Measurements from ENCODE around the gene MAP3K10.

MAP3K10 gene

DNA sequence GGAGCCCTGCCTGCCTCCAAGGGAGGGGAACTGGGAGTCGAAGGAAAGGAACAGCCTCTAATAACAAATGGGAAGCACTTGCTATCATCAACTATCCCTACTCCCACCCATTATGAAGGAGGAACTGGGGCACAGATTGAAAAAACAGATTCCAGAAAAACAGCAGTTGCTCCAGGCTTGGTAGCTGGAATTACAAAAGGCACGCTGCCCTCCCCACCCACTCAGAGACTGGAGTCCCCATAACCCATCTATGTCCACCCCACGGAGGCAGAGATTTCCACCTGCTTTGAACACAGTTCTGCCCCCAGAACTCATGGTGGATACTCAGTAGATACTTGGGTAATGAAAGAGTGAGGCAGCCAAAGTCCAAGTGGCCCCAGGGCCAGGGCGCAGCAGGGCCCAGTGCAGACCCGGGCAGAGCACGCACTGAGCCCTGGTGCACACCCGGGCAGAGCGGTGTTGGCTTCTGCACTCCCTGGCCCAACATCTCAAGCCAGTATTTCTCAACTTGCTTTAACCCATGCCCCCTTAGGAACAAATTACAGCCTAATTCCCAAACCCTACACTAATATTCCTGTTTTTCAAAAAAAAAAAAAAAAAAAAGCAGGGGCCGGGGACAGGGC is 54.4 kb downstream of the MAP3K10 start:
- no peak overlapping the region for H3K4me3 ChIP-seq (ENCODE audit: low read depth, low read length)
- CTCF ChIA-PET: interaction anchor here (0.6 kb wide), 1 partner anchor 14 kb away, joined by 3 read pairs; no protein-coding TSS in a partner anchor
- POLR2A ChIA-PET: no interaction called here
- DNase-seq (ENCODE audit: low read depth, low spot score): no peak
- TF ChIP-seq, protein P1, sequence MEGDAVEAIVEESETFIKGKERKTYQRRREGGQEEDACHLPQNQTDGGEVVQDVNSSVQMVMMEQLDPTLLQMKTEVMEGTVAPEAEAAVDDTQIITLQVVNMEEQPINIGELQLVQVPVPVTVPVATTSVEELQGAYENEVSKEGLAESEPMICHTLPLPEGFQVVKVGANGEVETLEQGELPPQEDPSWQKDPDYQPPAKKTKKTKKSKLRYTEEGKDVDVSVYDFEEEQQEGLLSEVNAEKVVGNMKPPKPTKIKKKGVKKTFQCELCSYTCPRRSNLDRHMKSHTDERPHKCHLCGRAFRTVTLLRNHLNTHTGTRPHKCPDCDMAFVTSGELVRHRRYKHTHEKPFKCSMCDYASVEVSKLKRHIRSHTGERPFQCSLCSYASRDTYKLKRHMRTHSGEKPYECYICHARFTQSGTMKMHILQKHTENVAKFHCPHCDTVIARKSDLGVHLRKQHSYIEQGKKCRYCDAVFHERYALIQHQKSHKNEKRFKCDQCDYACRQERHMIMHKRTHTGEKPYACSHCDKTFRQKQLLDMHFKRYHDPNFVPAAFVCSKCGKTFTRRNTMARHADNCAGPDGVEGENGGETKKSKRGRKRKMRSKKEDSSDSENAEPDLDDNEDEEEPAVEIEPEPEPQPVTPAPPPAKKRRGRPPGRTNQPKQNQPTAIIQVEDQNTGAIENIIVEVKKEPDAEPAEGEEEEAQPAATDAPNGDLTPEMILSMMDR (IDR thresholded peaks at IDR 0.05; ENCODE audit: insufficient read depth, low read length, missing control alignments): no peak

DNA sequence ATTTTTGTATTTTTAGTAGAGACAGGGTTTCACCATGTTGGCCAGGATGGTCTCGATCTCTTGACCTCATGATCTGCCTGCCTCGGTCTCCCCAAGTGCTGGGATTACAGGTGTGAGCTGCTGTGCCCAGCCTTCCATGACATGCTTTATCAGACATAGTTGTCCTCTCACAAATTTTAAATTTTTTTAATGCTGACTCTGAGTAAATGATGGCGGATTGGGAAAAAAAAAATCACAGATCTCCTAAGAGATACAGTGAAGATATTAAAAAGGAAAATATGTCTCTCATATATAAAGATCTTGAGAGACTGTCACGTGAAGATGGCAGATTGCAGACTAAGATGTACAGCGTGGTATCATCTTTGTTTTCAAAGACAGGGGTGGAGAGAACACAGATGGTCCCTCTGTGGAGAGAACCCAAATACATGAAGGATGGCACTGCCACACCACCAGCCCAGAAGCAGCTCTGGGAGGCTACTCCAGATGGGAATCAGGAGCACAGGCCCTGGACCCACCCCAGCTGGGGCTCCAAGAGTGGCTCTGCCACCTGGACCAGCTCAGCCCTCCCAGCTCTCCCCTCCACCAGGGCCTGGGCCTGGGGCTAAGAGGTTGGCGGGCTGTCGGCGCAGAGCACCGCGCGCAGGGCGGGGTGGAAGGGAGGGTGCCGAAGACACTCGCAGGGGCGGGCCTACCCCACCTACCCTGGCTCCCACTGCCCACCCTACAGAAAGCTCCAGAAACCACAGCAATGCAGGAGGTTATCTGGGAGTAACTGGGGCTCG is 55.3 kb downstream of the MAP3K10 start:
- ChIA-PET CTCF (interaction anchor here (1.2 to 1.3 kb wide), 3 partner anchors 22 to 107 kb away, joined by 3 to 6 read pairs (median 5); no protein-coding TSS in a partner anchor), POLR2A (no interaction called here)
- H3K4me3 ChIP-seq (ENCODE audit: low read depth, low read length): no peak overlapping the region
- TF ChIP-seq, protein P1 (IDR thresholded peaks at IDR 0.05; ENCODE audit: insufficient read depth, low read length, missing control alignments): no peak
- no peak for DNase-seq (ENCODE audit: low read depth, low spot score)

DNA sequence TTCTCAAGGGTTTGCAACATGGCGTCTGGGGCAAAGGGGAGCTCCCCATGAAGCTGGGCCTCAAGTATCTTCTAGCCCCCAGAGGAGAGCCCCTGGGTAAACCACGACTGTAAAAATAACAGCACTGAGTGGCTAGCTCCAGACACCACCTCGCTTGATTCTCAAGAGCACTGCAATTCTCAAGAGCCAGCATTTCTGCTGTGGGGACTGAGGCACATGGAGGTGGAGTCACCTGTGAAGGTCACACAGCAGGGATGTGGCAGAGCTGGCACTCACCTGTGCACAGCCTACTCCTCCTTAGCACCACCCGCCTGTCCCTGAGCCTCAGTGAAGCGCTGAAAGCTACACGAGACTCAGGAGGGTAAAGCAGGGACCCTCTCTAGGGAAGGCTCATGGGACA is 56.0 kb downstream of the MAP3K10 start:
- TF ChIP-seq, protein P1 (IDR thresholded peaks at IDR 0.05; ENCODE audit: insufficient read depth, low read length, missing control alignments): no peak
- ChIA-PET POLR2A (no interaction called here), CTCF (interaction anchor here (1.2 to 1.3 kb wide), 3 partner anchors 22 to 108 kb away, joined by 3 to 6 read pairs (median 5); no protein-coding TSS in a partner anchor)
- no peak overlapping the region for H3K4me3 ChIP-seq (ENCODE audit: low read depth, low read length)
- no peak for DNase-seq (ENCODE audit: low read depth, low spot score)

DNA sequence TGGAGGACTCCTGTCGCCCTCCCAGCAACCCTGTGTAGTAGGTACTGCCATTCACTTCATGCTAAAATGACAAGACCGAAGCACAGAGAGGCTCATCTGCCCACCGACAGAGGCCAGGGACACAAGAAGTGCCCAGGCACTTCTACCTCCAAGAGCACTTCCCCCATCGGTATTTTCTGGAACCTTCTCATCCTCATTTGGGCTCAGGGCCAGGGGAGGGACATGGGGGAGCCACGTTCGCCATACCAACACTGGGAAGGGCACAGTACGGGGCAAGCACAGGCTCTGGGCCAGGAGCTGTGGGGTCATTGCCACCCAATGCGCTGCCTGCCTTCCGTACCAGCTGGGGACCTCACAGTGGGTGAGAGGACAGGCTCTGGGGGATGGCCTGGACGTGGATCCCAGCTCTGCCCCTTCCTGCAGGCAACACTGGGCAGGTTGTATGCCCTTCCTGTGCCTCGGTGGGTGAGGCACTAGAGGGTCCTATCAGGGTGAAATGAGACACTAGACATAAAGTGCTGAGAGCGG is 56.6 kb downstream of the MAP3K10 start:
- DNase-seq (ENCODE audit: low read depth, low spot score): no peak
- ChIA-PET POLR2A (interaction anchor here (0.6 kb wide), 2 partner anchors 9 to 1749 kb away, joined by 3 read pairs; no protein-coding TSS in a partner anchor), CTCF (interaction anchor here (1.3 kb wide), 2 partner anchors 23 to 108 kb away, joined by 5 to 6 read pairs; no protein-coding TSS in a partner anchor)
- no peak overlapping the region for H3K4me3 ChIP-seq (ENCODE audit: low read depth, low read length)
- TF ChIP-seq, protein P1 (IDR thresholded peaks at IDR 0.05; ENCODE audit: insufficient read depth, low read length, missing control alignments): no peak

DNA sequence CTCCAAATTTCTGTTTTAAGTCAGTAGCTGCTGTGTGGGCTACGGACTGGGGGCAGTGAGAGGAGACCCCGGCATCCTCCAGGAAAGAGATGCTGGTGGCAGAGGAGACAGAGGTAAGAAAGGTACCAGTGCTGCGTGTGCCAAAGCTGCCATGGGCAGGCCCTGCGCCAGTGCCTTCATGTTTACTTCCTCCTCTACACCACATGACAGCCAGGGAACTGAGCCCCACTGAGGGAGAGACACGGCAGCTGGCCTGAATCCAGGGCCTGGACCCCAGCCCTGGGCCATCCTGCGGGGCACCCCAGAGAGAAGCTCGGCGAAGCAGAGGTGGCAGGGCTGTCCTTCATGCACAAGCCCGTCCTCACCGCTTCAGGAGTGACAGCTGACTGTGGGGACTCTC is 58.0 kb downstream of the MAP3K10 start:
- no peak for DNase-seq (ENCODE audit: low read depth, low spot score)
- H3K4me3 ChIP-seq (ENCODE audit: low read depth, low read length): no peak overlapping the region
- CTCF ChIA-PET: interaction anchor here (2.2 kb wide), 1 partner anchor 10 kb away, joined by 4 read pairs; no protein-coding TSS in a partner anchor
- TF ChIP-seq, protein P1 (IDR thresholded peaks at IDR 0.05; ENCODE audit: insufficient read depth, low read length, missing control alignments): no peak
- POLR2A ChIA-PET: no interaction called here

DNA sequence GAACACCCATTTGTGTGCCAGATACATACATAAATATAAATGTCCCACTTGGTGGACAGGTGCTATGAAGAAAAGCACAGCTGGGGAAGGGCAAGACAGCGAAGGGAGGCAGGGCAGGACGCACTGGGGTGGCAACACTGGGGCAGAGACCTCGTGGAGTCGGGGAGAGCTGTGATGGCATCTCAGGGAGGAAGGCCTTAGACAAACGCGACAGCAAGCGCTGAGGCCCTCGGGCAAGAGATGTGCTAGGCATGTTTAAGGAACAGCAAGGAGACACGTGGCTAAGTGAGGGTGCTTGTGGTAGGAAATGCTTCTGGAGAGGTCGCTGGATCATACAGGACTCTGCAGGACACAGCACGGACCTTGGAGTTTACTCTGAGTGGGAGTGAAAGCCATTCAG is 58.6 kb downstream of the MAP3K10 start:
- TF ChIP-seq, protein P1 (IDR thresholded peaks at IDR 0.05; ENCODE audit: insufficient read depth, low read length, missing control alignments): no peak

More for the DNA sequence above, 58.6 kb downstream of the MAP3K10 start:
- ChIA-PET CTCF (interaction anchor here (2.2 kb wide), 1 partner anchor 9 kb away, joined by 4 read pairs; no protein-coding TSS in a partner anchor), POLR2A (no interaction called here)
- no peak for DNase-seq (ENCODE audit: low read depth, low spot score)
- no peak overlapping the region for H3K4me3 ChIP-seq (ENCODE audit: low read depth, low read length)
